Stimulated activated CD4-positive, alpha-beta T cell treated with anti-CD3 and anti-CD28 coated beads, Interleukin-15, amount 100 ng/mL, for 24 hours (primary cell): Measurements from ENCODE around the gene KCNMA1.
"Not testable (repeated sequence)": the region's sequence is repeated elsewhere in the genome, so short reads cannot be mapped to it uniquely, and the experiment has no call there.

ENCODE experiments used
- DNase-seq: peaks from one replicate; pipeline ENCODE4 v3.0.0-alpha.2; 2020

The KCNMA1 gene

GRCh38 chr10:77578583-77579227, 58.9 kb downstream of the KCNMA1 start:
- no peak for DNase-seq

- no peak for DNase-seq
These were observed 59.9 kb downstream of the KCNMA1 start for GRCh38 chr10:77577666-77578229.

GRCh38 chr10:77576444-77577032, 61.1 kb downstream of the KCNMA1 start:
- no peak for DNase-seq

GRCh38 chr10:77576007-77576367, 61.6 kb downstream of the KCNMA1 start:
- DNase-seq: no peak

GRCh38 chr10:77575271-77576006, 62.2 kb downstream of the KCNMA1 start:
- no peak for DNase-seq

GRCh38 chr10:77574438-77574837, 63.2 kb downstream of the KCNMA1 start:
- DNase-seq: no peak

GRCh38 chr10:77572520-77572919, 65.1 kb downstream of the KCNMA1 start:
- not testable (repeated sequence) for DNase-seq

GRCh38 chr10:77571490-77571889, 66.1 kb downstream of the KCNMA1 start:
- no peak for DNase-seq

GRCh38 chr10:77566914-77567566, 70.6 kb downstream of the KCNMA1 start:
- no peak for DNase-seq

GRCh38 chr10:77566236-77566635, 71.4 kb downstream of the KCNMA1 start:
- no peak for DNase-seq

- no peak for DNase-seq
These were observed 72.0 kb downstream of the KCNMA1 start for GRCh38 chr10:77565590-77566023.

GRCh38 chr10:77564731-77565589, 72.6 kb downstream of the KCNMA1 start:
- DNase-seq: no peak

GRCh38 chr10:77563638-77564270, 73.9 kb downstream of the KCNMA1 start:
- DNase-seq: no peak

- DNase-seq: no peak
These were observed 74.9 kb downstream of the KCNMA1 start for GRCh38 chr10:77562742-77563141.

GRCh38 chr10:77561991-77562390, 75.6 kb downstream of the KCNMA1 start:
- DNase-seq: no peak

- no peak for DNase-seq
These were observed 77.1 kb downstream of the KCNMA1 start for GRCh38 chr10:77560471-77560870.

GRCh38 chr10:77560052-77560451, 77.6 kb downstream of the KCNMA1 start:
- no peak for DNase-seq

GRCh38 chr10:77556990-77557601, 80.5 kb downstream of the KCNMA1 start:
- DNase-seq: no peak

- no peak for DNase-seq
These were observed 81.9 kb downstream of the KCNMA1 start for GRCh38 chr10:77555591-77556212.

GRCh38 chr10:77554996-77555397, 82.6 kb downstream of the KCNMA1 start:
- DNase-seq: no peak

GRCh38 chr10:77553966-77554365, 83.6 kb downstream of the KCNMA1 start:
- DNase-seq: no peak
